GM18511 (cell line): ENCODE data around the gene GNL1.

Experiments
- ATAC-seq: cut with Tn5 transposase; IDR thresholded peaks from one replicate; pipeline ENCODE4 v1.9.1; 2021; ENCODE audit warnings: mild to moderate bottlenecking, moderate library complexity; ENCODE audit not compliant: unreplicated experiment

Gene GNL1

DNA sequence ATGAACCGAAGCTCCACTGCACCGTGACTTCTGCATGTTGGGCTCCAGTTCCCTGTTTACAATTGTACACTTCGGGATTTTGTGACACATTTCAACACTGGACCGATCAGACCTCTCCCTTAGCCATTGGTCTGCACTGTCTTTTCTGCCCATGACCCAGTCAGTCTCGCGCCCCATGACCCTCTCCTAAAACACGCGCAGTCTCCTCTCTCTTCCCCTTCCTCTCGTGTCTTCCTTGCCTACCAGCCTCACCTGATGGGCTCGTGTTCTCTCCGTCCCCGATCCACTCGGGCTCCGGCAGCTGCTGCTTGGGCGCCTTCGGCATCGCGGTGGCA, 14.4 kb upstream of the GNL1 start:
- ATAC-seq, result peak; percentile 16

DNA sequence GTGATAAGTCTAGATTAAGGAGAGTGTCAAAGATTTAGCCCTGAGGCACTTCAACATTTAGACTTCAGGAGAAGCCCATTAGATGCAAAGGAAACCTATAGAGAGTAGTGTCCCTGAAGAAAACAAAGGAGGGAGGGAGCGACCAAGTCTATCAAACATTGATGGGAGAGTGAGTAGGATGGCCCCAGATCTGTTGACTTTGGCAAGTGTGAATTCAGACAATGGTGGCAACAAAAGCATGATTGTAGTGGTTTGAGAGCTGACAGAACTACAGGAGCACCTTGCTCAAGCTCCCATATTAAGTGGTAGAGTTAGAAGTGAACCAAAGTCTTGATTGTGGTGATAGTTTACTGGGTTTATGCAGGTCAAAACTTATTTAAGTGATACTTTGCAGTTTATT, 14.0 kb upstream of the GNL1 start:
- ATAC-seq, result no peak

DNA sequence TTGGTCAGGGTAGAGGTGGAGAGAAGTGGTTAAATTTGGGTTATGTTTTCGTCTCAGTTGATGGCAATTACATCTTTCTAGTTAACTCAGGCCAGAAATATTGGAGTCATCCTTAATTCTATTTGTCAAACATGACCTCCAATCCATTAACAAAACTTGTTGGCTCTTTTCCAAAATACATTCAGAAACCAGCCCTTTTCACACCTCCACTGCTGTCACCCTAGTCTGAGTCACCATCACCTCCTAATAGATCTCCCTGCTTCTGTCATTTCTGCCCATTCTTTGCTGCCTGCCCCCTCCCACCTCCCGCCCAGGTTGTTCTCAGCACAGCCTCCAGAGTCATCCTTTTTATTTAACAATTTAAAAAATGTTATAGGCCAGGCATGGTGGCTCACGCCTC, 12.0 kb upstream of the GNL1 start:
- ATAC-seq, result no peak

DNA sequence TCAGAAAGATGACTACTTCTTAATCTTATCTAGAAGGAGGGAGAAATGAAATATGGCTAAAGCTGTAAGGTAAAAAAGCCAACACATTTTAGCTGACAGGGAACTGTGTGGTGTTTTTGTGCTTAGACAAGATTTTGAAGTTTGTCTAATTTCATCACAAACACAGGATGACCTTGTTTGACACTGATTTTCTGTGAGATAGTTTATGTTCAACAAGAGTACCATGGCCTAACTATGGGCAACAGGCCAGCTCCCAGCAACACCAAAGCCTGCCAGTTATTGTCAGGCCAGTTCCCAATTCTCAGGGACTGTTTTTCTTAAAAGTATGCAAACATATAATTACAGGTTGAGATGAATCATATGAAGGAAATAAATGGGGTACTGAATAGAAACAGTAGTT, 9.5 kb upstream of the GNL1 start:
- ATAC-seq, result no peak

DNA sequence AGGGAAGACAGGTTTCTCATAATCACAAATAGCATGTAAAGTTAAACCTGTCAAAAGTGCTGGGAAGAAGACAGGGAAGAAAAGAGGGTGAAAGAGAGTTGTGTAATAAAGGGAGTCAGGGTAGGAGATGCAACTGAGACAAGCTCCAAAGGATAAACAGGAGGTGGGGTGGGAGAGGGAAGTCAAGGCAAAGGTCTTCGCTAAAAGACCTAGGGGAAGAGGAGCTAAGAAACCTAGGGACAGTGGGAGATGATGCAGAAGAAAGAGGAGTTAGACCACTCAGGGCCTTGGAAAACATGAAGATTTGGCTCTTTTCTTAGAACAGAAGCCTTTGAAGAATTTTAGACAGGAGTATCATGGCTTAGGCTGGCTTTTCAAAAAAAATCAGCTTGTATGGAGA, 7.8 kb upstream of the GNL1 start:
- no peak for ATAC-seq

DNA sequence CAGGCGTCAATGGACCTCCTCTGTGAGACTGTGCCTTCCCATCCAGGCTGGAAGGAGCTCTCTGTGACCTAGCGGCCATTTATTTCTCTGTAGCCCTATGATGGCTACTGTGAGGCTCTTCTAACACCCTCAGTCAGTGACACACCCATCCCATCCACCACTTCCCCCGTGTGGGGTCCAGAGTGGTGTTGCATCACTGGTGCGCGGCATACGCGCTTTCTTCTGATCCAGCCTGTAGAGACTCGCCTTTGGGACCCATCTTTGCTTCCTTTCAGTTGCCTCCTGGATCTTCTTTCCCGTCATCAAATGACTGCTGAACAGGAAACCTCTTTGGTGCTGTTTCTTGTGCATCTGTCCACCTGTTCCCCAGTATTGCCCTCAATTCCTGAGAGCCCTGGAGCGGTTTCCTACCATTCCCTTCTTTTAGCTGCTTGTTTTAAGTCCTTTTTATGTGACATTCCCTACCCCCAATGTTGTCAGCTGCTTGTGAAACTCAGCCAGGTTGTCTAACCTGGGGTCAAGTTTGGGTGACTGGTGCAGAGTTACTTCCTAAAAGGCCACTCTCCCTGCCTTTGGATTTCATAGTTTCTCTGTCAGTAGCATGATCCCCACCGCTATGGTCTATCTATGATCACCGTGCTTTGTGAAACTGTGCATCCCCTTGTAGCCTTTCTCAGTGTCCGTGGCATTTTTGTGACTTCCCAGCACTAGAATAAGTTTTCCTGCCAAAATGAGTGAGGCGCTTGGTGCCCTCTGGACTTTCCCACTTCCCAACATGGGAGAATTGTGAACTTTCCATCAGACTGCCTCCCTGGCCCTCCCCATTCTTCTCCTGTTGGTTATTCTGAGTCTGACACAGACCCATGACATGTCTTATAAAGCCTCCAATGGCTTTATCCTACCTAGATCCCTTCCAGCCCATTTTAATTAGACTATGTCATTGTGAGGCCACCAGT, 6.5 kb upstream of the GNL1 start:
- ATAC-seq, result no peak

DNA sequence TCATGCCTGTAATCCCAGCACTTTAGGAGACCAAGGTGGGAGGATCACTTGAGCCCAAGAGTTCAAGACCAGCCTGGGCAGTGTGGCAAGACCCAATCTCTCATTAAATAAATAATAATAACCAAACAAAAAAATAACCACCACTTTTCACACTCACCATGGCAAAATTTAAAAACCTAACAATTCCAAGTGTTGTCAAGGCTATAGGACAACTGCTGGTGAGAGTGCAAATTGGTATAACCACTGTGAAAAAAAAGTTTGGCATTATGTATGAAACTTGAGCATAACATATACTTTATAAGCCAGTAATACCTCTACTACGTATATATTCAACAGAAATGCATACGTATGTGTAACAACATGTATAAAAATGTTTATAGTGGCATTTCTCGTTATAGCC, 4.6 kb upstream of the GNL1 start:
- no peak for ATAC-seq

DNA sequence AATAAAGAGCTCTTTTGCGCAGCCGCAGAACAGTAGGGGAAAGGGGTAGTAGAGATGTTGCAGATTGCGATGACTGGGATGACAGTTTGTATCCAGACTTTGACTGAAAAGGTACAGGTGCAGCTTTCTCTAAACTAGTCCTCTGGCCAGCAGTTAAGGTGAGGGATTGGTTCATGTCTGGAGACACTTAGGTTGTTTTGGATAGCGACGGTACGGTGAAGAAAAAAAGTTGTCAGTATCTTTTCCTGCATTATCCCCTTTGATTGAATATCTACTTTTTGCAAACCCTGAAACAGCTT, 1.3 kb upstream of the GNL1 start:
- no peak for ATAC-seq

DNA sequence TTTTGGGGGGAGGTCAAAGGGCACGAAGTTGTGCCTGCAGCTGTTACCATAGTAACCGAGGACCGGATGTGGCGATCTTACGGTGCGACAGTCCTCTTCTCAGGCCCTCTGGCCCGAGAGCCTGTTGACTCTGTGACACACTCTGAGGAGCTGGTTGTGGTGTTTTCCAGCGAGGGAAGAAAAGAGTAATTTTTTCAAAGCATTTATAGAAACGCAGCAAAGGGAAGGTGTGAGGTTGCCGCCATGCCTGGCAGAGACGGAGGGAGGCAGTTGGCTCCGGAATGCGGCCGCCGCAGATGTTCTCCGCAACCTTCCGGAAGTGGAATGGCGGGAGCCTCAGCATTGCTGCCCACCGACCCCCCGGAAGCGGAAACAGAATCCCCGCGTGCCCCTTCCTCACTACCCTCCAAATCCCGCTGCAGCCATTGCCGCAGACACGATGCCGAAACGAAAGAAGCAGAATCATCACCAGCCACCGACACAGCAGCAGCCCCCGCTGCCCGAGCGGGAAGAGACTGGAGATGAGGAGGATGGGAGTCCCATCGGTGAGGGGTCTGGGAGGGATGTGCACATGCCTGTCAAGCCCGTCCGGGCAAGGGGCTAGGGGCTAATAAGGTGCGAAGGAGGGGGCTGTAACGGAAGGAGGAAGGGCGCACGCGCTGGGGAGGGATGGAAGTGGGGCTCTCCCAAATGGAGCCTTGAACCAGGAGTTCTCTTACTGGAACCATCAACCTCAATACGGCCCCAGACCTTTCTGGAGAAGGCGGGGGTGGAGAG, 805 bp upstream of the GNL1 start, which contains the start of gene PRR3:
Gene PRR3 (plus strand): TSS at position 390 of the 777 bp plus-strand sequence. CDS start 50 bp downstream, at position 440.
- peak; percentile 71 for ATAC-seq

DNA sequence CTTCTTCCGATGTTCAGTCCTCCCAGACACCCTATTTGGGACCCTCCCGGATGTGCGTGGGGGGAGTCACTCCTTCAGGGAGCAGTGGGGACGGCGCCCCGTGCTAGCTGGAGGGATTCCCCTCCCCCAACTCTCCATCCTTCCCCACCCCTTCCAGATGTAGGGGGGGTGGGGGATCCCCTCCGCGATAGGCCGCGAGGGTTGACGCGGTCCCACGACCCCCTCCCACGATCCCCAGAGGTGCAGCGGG, 548 bp downstream of the GNL1 start:
- ATAC-seq, result no peak

DNA sequence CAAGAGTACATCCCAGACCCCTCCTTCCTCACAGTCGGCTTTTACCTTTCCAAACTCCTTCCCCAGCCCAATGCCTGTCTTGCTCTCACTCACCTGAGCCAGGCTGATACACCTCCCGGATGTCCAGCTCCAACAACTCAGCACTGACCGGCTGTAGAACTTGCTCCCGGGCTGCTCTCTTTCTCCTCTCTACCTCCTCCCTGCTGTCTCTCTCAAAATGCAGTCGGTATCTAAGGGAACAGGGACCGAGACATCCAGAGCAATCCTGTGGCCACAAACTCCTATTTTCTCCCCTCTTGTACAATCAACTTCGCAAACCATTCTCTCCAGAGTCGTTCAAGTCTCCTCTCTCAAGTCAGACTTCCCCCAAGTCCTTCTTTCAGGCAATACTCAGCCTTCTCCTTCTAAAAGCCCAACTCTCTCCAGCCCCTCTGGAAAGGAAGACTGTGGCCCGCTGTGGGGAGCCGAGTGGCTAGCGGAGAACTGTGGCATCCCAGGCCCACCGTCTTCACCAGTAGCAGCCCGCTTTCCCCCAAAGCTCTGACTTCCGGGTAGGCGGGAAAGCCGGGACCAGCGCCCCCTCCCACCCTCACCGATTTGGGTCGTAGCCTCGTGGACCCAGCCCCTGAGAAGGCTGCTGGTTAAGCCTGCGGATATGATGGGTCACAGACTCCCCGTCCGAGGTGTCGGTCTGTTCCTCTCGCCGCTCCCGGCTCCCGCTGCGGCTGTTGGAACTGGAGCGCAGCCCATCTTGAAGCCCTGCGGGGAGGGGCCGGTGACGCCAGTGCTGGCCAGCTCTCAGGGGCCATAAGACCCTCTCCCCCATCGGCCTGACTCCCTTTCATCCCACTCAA, 1.1 kb downstream of the GNL1 start:
- no peak for ATAC-seq

DNA sequence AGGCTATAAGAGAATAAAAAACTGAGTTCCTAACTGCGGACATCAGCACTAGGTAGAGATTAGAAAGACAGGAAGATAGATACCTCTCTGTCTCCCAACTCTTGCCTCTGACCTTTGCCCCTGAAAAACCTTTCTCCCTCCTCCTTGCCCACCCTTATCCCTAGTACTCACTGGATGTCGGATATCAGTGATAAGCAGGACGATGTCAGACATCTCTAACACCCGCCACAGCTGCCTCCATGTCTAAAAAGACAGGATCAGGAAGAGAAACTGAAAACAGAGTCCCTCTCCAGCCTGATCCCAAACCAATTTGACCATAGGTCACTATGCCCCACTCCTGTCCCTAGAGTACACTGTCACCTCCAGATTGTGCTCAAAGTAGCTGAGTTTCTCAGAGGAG, 1.9 kb downstream of the GNL1 start:
- no peak for ATAC-seq

DNA sequence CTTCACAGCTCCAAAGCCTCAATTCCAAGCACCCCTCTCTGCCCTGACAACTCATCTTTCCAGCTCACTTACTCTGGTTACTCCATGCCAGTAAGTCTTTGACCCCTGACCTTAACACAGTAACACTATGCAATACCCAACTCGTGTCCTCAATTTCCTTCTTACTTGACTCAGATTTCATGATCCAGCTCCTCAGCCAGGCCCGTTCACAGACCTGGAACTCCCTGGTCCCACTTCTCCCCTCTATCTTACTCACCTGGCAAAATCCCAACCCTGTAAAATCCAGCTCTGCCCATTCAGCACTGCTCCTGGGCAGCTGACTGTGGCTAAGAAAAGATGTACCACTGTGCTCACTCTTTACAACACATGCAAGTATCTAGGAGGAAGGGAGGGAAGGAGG, 7.9 kb downstream of the GNL1 start:
- ATAC-seq, result no peak

DNA sequence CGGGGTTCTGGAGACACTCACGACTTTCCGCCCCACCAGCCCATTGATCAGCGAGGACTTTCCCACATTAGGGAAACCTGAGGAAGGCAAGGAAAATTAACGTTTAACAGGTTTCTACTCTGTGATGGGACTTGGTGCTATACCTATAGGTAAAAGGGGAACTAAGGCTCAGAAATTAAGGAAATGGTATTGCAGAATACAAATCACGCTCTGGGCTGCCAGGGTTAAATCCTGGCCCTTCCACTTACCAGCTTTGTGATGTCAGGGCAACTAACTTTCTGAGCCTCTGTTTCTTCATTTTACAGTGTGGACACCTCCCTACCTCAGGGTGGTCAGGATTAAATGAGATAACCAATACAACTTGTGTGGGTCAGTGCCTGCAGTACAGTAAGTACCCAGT, 8.8 kb downstream of the GNL1 start:
- ATAC-seq, result no peak

DNA sequence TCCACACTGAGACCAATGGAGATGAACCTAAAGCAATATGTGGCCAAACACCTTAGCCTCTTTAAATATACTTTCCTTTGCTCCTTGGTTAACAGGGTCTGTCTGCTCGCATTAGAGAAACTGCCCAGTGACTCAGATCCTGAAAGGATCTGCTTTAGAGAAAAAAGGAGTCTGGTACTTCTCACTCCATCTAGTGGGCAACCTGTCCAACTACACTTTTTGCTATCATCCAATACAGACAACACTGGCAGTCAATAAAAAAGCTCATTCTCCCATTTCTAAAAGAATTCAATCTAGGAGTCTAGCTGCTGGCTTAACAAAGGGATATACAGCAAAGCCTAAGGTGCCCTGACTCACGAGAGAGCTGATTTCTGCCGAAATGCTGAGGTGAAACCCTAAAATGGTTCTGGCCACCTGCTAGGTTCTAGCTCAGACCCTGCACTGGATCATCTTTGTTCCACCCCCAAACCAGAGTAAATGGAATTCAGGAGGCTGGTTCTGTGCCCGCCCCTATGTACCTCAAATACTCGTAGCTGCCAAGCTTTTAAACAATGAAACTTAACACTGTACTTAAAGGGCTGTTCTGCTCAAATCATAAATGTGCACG, 11.5 kb downstream of the GNL1 start:
- ATAC-seq, result no peak

DNA sequence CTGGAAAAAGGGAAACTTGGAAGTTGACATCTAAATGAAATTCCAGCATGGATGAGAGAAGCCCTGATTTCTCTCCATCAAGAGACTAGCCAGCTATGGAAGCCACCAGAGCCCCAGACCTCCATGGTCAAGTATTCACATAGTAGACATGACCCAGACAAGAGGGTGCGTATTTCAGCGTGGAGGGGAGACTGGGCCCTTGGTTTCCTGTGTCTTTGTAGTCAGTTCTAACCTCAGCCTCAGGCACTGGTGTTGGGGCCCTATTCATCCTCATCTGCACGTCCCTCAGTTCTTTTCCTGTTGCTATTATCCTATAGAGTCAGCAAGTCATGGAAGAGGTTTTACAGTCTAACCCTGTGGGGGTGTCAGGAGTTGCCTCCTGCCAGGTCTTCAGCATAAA, 12.5 kb downstream of the GNL1 start:
- no peak for ATAC-seq

DNA sequence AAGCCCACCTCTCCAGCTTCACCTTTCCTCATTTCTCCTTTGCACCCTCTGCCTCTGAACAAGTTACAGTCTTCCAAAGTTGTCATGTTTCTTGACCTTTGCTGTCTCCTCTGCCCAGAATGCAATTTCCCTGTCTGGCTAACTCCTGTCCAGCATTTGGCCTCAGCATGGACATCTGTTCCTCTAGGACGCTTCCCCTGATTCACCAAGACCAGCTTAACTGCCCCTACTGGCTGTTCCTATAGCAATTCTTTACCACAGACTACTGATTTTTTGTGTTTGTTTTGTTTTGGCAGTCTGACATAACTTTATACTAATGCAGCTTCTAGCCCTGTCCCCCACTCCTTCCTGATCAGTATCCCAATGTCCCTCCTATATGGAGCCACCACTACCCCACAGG, 13.4 kb downstream of the GNL1 start:
- no peak for ATAC-seq

DNA sequence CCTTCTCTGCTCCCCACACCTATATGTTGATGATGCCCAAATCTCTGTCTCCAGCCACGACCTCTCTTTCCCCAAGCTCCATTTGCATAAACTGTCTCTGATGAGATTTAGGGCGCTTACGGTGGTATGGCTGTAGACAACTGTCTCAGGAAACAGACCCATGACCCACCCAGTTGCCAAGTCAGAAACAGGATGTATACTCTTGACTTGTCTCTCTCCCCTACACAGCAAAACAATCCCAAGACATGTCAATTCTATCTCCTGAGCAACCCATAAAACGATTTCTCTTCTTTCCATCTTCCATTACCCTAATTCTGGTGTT, 13.9 kb downstream of the GNL1 start:
- ATAC-seq, result no peak

DNA sequence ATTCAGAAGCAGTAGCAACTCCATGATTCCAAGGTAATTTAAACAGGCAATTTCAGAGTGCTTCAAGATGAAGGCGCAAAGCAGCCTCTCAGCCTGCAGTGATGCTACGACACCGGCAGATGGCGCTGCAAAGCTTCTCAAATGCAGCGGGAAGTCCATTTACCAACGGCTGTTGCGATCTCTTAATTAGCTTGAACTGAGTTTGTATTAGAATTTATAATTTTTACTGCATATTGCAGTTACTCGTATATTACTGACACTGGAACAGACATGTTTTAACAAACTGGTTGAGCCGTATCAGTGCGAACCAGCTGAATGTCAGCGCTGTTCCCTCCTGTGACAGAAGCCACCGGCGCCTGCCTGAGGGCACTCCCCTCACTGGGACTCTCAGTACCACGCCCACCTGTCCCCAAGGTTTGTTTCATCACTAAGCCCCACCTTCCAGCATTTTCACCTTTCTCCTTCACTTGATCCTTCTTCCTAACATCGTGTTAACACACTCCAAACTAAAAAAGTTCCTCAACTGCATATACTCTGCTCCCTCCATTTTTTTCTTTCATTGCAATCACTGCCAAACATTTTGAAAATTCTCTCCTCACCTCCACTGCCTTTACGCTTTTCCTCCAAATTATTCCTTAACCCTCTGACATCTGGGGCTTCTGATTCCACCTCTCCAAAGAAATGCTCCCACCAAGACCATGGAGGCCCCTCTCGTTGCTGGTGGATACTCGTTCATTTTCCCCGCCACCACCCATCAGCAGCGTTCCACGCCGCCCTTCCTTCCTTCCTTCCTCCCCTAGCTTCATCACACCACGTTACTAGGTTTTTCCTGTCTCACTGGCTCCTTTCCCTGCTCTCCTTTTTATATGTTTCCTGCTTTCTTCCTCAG, 14.5 kb downstream of the GNL1 start:
- ATAC-seq, result no peak

DNA sequence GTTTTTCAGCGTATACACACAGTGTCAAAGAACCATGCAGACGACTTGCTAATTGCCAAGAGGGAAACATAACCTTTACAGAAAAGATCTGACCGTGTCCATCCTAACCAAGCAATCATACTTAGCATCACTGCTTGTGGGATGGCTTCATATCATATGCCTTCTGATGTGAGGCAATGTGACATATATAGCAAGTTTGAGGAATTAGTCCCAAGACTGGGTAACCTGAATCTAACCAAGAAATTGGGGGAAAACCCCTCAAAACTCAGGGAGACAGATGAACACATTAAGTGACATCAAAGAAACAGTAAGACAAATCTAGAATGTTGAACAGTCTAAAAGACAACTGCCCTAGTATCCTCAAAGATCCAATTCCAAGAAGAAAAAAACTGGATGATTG, 18.4 kb downstream of the GNL1 start:
- ATAC-seq, result no peak
